GM04503 (cell line): ENCODE data around the gene DOP1A.

Experiments used
- DNase-seq: peaks from one replicate; pipeline ENCODE4 v3.0.0-alpha.2; 2012; ENCODE audit warnings: low read depth

Gene DOP1A

GRCh38 chr6:83071707-83072106 is 4.2 kb downstream of the DOP1A start:
- no peak for DNase-seq

GRCh38 chr6:83072726-83073125 is 5.3 kb downstream of the DOP1A start:
- no peak for DNase-seq

- no peak for DNase-seq
Observed at GRCh38 chr6:83073615-83074014, 6.1 kb downstream of the DOP1A start.

GRCh38 chr6:83083476-83083875 is 16.0 kb downstream of the DOP1A start:
- DNase-seq, result no peak

- DNase-seq, result no peak
Observed at GRCh38 chr6:83086751-83087150, 19.3 kb downstream of the DOP1A start.

GRCh38 chr6:83092756-83093399 is 25.4 kb downstream of the DOP1A start:
- DNase-seq, result no peak

GRCh38 chr6:83096791-83097190 is 29.3 kb downstream of the DOP1A start:
- DNase-seq, result no peak

- DNase-seq, result no peak
Observed at GRCh38 chr6:83097204-83097603, 29.7 kb downstream of the DOP1A start.

- DNase-seq, result no peak
Observed at GRCh38 chr6:83097675-83098074, 30.2 kb downstream of the DOP1A start.

DNA sequence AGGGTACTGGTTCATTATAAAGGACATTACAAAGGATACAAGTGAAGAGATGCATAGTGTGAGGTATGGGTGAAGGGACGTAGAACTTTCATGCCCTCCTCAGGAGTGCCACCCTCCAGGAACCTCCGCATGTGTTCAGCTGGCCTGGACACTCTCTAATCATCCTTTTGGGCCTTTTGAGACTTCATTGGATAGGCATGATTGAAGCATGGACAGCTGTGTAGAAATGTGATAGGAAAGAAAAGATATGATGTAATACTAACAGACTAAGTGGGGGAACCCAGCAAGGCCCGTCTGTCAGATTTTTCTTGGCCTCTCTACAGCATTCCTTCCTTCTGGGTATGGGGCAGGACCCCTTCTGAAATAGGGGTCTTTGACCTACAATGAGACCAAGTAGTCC is 31.1 kb downstream of the DOP1A start:
- no peak for DNase-seq

GRCh38 chr6:83108378-83108777 is 40.9 kb downstream of the DOP1A start:
- DNase-seq, result no peak

DNA sequence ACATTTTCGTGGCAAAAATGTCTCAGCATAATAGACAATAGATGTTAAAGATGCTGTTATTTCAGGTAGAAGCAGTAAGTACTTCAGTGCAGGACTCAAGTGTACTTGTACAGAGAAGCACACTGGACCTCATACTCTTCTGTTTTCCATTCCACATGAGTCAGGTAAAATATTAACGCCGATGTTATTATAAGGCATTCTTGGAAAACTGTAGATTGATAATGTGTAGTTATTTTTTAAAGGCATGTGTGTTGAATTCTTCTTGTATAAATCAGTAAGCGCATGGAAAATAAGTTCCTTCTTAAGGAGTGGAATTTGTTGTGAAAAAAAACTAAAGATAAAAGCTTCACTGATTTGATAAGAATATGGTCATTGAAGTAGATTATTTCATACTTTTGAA is 45.8 kb downstream of the DOP1A start:
- DNase-seq, result no peak

- no peak for DNase-seq
Observed at GRCh38 chr6:83114164-83114563, 46.7 kb downstream of the DOP1A start.

- DNase-seq, result no peak
Observed at GRCh38 chr6:83117802-83118201, 50.3 kb downstream of the DOP1A start.

DNA sequence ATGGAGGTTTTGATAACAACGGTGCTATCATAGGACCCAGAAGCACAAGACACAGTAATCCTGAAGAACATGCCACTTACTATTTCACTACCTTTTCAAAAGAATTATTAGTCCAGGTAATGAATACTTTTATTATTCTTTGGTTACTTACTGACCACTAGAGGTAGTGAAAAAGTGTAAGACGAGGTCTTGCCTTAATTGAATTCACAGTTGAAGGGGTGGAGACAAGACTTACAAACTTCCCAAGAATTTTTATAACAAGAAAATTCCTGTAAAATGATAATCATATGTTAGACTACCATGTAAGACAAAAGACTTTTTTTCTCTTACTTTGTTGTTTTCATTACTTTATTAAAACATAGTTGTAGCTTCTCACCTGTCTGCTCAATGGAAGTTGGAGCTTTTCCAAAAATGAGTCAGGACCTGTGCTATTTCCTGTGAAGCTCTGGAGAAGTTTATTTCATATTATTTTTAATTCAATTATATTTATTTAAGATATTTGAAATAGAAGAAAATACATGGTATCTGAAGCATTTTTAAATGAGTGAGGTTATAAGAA is 52.4 kb downstream of the DOP1A start:
- DNase-seq, result no peak

GRCh38 chr6:83124553-83124952 is 57.1 kb downstream of the DOP1A start:
- DNase-seq, result no peak

DNA sequence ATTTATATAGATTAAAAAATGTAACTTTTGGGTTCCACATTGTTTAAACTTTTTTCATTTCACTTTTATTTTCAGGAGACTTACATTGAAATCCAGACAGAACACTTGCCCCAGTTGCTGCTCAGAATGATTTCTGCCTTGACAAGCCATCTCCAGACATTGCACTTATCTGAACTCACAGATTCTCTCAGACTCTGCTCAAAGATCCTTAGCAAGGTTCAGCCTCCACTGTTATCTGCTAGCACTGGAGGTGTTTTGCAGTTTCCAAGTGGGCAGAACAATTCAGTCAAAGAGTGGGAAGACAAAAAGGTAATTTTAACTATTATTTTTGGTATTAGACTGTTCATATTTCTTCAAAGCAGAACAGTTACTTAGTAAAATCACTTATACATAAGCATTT is 58.0 kb downstream of the DOP1A start:
- DNase-seq, result no peak

DNA sequence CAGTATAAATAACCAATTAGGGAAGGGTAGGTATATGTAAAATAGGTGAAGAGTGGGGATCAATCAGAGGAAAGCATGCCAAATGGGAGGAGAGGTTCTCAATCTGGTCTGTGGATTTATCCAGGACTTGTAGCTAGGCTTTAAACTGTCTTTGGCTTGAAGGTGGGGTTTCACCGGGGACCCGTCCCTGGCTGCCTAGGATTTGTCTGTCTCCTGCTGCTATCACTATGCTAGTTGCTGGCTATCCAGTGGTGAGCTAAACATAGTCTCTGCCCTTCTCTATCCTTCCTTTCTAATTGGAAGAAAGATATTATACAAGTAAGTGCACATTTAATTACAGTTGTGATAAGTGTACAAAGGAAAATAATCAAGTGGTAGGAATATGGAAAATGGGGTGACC is 58.8 kb downstream of the DOP1A start:
- no peak for DNase-seq

- no peak for DNase-seq
Observed at GRCh38 chr6:83126807-83127206, 59.3 kb downstream of the DOP1A start.

- no peak for DNase-seq
Observed at GRCh38 chr6:83127258-83127657, 59.8 kb downstream of the DOP1A start.

GRCh38 chr6:83127976-83128375 is 60.5 kb downstream of the DOP1A start:
- DNase-seq, result no peak

GRCh38 chr6:83132121-83132520 is 64.7 kb downstream of the DOP1A start:
- DNase-seq, result no peak

- no peak for DNase-seq
Observed at GRCh38 chr6:83138118-83138722, 70.7 kb downstream of the DOP1A start.

DNA sequence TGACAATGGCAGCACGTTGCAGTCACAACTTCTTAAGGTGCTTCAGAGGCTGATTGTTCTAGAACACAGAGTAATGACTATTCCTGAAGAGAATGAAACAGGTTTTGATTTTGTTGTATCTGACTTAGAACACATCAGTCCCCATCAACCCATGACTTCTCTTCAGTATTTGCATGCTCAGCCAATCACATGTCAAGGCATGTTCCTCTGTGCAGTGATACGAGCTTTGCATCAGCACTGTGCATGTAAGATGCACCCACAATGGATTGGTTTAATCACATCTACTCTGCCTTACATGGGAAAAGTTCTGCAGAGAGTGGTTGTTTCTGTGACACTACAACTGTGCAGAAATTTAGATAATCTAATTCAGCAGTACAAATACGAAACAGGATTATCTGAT is 71.3 kb downstream of the DOP1A start:
- DNase-seq, result no peak
